SK-N-SH (cell line): Measurements from ENCODE around the gene PARP1.

Experiments used
- EP300 ChIP-seq, 2 experiments: IDR thresholded peaks; 2 replicates each; pipeline versions ENCODE4 v1.4.0 to v1.6.1; 2012; ENCODE audit warnings: borderline replicate concordance in 1 of 2, low read depth in 1 of 2, low read length in 1 of 2
- EZH2phosphoT487 ChIP-seq: fragments of 200-600 bp; sonication (generic); IDR thresholded peaks from 2 replicates; pipeline ENCODE4 v1.6.1; 2017; ENCODE audit warnings: low read depth, mixed run types, mild to moderate bottlenecking, antibody characterized with exemption, moderate library complexity, borderline replicate concordance
- JUND ChIP-seq: IDR thresholded peaks from 2 replicates; pipeline ENCODE4 v1.4.0; 2012
- MEF2A ChIP-seq: IDR thresholded peaks from 2 replicates; pipeline ENCODE4 v1.4.0; 2012; ENCODE audit warnings: low read depth, borderline replicate concordance
- MXI1 ChIP-seq: IDR thresholded peaks from 2 replicates; pipeline ENCODE4 v1.6.1; 2012; ENCODE audit warnings: mild to moderate bottlenecking, low read depth, low read length, improper control_type of control experiment
- SIN3A ChIP-seq: IDR thresholded peaks from 2 replicates; pipeline ENCODE4 v1.6.1; 2012; ENCODE audit warnings: low read depth, mild to moderate bottlenecking, low read length, moderate library complexity, borderline replicate concordance
- TF ChIP-seq, protein P1 (sequence below): IDR thresholded peaks from 2 replicates; pipeline ENCODE4 v1.6.1; 2012; ENCODE audit warnings: mild to moderate bottlenecking, low read depth, low read length, moderate library complexity
- TF ChIP-seq, protein P2 (sequence below): fragments of 200-600 bp; sonication (generic); IDR thresholded peaks from 2 replicates; pipeline ENCODE4 v1.6.1; 2017; ENCODE audit warnings: antibody characterized with exemption, mild to moderate bottlenecking, moderate library complexity
- TF ChIP-seq, protein P3 (sequence below): IDR thresholded peaks from 2 replicates; pipeline ENCODE4; 2012

DNA sequence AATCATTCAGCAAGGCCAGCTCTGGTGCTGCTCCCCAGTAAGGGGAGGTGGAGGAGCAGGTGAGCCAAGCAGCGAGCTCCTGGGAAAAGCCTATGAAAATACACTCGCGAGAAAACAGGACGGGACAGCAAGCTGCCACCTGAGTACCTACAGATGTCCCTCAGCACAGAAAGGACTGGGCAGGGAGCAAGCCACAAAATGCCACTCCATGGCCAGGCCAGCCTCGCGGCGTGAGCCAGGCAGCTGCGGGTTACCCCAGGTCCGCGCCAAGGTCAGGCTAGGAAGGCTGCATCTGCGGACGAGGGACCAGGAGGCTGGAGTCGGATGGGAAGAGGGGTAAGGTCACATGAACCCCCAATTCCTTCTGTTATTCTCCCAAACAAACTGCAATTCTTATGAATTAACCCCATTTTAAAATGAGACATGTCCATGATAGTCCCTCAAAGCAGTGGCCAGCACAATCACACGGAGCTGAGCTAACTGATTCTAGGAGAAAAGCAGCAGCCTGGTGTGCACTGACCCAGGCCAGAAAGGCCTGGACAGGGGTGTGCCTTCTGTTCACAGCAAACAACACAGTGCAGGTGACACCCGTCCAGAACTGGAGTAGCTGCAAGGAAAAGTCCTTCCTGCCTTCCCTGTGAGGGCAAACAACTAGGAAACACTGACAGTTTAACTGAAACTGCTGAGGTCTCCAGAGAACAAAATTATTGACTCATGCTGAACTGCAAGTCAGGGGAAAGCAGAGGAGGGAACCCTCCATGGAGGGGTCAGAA is 26.5 kb downstream of the PARP1 start:
- TF ChIP-seq EZH2phosphoT487 (no peak), SIN3A (no peak), JUND (no peak), MEF2A (no peak), MXI1 (no peak), EP300 (IDR thresholded peaks at IDR 0.05; ENCODE audit: borderline replicate concordance in 1 of 2, low read depth in 1 of 2, low read length in 1 of 2) (no peak)
- TF ChIP-seq, protein P1, sequence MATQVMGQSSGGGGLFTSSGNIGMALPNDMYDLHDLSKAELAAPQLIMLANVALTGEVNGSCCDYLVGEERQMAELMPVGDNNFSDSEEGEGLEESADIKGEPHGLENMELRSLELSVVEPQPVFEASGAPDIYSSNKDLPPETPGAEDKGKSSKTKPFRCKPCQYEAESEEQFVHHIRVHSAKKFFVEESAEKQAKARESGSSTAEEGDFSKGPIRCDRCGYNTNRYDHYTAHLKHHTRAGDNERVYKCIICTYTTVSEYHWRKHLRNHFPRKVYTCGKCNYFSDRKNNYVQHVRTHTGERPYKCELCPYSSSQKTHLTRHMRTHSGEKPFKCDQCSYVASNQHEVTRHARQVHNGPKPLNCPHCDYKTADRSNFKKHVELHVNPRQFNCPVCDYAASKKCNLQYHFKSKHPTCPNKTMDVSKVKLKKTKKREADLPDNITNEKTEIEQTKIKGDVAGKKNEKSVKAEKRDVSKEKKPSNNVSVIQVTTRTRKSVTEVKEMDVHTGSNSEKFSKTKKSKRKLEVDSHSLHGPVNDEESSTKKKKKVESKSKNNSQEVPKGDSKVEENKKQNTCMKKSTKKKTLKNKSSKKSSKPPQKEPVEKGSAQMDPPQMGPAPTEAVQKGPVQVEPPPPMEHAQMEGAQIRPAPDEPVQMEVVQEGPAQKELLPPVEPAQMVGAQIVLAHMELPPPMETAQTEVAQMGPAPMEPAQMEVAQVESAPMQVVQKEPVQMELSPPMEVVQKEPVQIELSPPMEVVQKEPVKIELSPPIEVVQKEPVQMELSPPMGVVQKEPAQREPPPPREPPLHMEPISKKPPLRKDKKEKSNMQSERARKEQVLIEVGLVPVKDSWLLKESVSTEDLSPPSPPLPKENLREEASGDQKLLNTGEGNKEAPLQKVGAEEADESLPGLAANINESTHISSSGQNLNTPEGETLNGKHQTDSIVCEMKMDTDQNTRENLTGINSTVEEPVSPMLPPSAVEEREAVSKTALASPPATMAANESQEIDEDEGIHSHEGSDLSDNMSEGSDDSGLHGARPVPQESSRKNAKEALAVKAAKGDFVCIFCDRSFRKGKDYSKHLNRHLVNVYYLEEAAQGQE = no peak
- TF ChIP-seq, protein P2, sequence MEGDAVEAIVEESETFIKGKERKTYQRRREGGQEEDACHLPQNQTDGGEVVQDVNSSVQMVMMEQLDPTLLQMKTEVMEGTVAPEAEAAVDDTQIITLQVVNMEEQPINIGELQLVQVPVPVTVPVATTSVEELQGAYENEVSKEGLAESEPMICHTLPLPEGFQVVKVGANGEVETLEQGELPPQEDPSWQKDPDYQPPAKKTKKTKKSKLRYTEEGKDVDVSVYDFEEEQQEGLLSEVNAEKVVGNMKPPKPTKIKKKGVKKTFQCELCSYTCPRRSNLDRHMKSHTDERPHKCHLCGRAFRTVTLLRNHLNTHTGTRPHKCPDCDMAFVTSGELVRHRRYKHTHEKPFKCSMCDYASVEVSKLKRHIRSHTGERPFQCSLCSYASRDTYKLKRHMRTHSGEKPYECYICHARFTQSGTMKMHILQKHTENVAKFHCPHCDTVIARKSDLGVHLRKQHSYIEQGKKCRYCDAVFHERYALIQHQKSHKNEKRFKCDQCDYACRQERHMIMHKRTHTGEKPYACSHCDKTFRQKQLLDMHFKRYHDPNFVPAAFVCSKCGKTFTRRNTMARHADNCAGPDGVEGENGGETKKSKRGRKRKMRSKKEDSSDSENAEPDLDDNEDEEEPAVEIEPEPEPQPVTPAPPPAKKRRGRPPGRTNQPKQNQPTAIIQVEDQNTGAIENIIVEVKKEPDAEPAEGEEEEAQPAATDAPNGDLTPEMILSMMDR = no peak
- TF ChIP-seq, protein P3, sequence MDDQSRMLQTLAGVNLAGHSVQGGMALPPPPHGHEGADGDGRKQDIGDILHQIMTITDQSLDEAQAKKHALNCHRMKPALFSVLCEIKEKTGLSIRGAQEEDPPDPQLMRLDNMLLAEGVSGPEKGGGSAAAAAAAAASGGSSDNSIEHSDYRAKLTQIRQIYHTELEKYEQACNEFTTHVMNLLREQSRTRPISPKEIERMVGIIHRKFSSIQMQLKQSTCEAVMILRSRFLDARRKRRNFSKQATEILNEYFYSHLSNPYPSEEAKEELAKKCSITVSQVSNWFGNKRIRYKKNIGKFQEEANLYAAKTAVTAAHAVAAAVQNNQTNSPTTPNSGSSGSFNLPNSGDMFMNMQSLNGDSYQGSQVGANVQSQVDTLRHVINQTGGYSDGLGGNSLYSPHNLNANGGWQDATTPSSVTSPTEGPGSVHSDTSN = no peak
